Colonic mucosa (tissue), 4 donors: Measurements from ENCODE around the gene TMEM174. TPM values are rescaled to one million over a fixed set of nuclear protein-coding genes. Genes with fewer than 3 reads are reported as not detected.
"Not testable (repeated sequence)": the region's sequence is repeated elsewhere in the genome, so short reads cannot be mapped to it uniquely, and the experiment has no call there.

Source experiments
- DNase-seq: peaks from one replicate; pipeline ENCODE4 v3.0.0-alpha.2; 2020
- H3K27ac ChIP-seq: fragments of 200-600 bp; one replicate; pipeline ENCODE4 v1.8.0; 2021
- H3K27me3 ChIP-seq: fragments of 200-600 bp; one replicate; pipeline ENCODE4 v1.8.0; 2021
- H3K36me3 ChIP-seq: fragments of 200-600 bp; one replicate; pipeline ENCODE4 v1.8.0; 2021
- H3K4me1 ChIP-seq: fragments of 200-600 bp; one replicate; pipeline ENCODE4 v1.8.0; 2021; ENCODE audit warnings: mild to moderate bottlenecking
- H3K4me3 ChIP-seq: fragments of 200-600 bp; one replicate; pipeline ENCODE4 v1.8.0; 2021
- H3K9ac ChIP-seq, 2 donors: one replicate each; pipeline ENCODE4 v1.7.0; 2013; ENCODE audit warnings: control low read depth in 2 of 2, low read depth in 2 of 2, low read length in 2 of 2
- H3K9me3 ChIP-seq: fragments of 200-600 bp; one replicate; pipeline ENCODE4 v1.8.0; 2021
- intact Hi-C: fragments of 100-400 bp; cut with DNase I; formaldehyde crosslinking; loops from one replicate; pipeline ENCODE4 v1.14.1; 2022
- total RNA-seq, 2 donors: library from RNA; stranded (reverse); fragmentation: NEBNext Ultra II Directional in 1 of 2; extraction: Animal tissue kit (Norgen Biotek cat#: 25700) in 1 of 2; gene quantifications; one replicate each; pipeline ENCODE4 v1.2.1, GENCODE V29; 2021
- TF ChIP-seq, protein P1 (sequence below): fragments of 200-600 bp; IDR thresholded peaks from one replicate; pipeline ENCODE4 v1.8.0; 2022; ENCODE audit warnings: antibody characterized with exemption, mild to moderate bottlenecking
- donor health status: healthy.
- donor health status: DM: no; HTN: no; CAD: no.
- donor health status: DM: no; HTN: no; CAD: no.

TMEM174 gene
- total RNA-seq, 2 donors from 2014 or later = not detected

DNA sequence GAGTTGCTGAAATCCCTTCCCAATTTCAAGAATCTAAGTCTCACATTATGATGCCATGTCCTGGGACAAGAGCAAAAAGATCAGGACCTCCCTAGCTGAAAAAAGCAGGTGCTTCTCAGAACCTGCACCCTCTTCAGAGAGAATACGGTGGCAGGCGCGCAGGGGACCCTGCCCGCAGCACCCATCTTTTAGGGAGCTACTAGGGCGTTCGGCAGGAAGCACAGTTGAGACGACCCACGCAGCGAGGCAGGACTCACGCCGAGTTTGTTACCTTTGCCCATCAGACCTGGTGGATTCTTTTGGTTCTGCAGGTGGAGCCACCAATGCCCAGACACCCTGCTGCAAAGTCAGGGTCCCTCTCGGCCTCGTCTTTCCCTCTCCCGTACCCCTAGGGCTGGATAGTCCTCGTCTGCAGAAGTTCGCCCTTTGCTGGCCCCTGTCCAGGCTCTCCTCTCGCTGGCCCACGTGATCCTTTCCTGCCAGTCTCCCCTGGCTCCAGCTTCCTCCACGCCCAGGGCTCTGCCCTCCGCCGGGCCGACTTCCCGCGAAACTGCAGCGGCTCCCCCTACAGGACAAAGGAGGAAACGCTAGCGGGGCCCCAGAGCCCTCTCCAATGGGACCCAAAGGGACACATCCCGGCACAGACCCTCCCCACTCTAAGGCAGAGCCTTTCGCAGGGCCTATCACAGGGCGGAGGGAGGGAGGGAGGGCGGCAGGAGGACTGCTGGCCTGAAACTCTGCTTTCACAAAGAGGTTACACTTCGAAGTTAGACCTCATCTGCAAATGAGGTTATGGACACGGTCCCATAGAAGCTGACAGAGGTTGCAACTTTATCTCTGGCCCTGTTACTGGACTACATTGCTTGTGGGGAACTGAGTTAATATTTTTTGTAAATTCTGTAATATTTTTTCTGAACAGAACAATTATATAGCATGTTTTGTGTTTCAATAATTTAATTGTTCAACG lies 28.8 kb downstream of the TMEM174 start:
- Histone ChIP-seq H3K27ac (no peak overlapping the region), H3K36me3 (no peaks in the 10 kb centered on the region), H3K27me3 (no peaks in the 10 kb centered on the region), H3K4me3 (peak overlapping the region; percentile 34), H3K4me1 (peaks cover 5% of the 10 kb centered on the region), H3K9ac (peak overlapping the region; percentile 30 to 39), H3K9me3 (no peaks in the 10 kb centered on the region)
- intact Hi-C loops = no loop called here
- TF ChIP-seq, protein P1, sequence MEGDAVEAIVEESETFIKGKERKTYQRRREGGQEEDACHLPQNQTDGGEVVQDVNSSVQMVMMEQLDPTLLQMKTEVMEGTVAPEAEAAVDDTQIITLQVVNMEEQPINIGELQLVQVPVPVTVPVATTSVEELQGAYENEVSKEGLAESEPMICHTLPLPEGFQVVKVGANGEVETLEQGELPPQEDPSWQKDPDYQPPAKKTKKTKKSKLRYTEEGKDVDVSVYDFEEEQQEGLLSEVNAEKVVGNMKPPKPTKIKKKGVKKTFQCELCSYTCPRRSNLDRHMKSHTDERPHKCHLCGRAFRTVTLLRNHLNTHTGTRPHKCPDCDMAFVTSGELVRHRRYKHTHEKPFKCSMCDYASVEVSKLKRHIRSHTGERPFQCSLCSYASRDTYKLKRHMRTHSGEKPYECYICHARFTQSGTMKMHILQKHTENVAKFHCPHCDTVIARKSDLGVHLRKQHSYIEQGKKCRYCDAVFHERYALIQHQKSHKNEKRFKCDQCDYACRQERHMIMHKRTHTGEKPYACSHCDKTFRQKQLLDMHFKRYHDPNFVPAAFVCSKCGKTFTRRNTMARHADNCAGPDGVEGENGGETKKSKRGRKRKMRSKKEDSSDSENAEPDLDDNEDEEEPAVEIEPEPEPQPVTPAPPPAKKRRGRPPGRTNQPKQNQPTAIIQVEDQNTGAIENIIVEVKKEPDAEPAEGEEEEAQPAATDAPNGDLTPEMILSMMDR = peak; percentile 82
- DNase-seq = peak; percentile 96

DNA sequence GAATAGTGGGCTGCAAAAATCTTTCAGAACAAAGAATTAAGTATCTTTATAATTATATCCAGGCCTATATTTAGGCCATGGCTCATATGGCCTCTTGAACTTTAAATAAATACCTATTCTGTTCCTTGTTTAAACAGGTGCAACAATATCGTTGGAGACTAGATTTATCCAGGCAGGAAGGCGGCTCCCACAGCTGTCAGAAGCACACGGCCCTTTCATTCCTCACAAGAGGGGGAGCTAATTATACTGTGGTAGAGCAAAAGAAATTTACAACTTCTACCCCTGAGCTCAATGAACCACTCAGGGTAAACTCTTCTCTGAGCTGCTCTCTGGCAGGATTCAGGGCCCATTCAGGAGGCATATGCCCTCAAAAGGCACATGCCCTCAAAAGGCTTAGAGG lies 31.3 kb downstream of the TMEM174 start:
- Histone ChIP-seq H3K4me3 (no peak overlapping the region), H3K27ac (peak overlapping the region; percentile 30), H3K9ac (peak overlapping the region in 1 of 2 donors; percentile 48), H3K36me3 (no peaks in the 10 kb centered on the region), H3K27me3 (no peaks in the 10 kb centered on the region), H3K4me1 (peaks cover 5% of the 10 kb centered on the region), H3K9me3 (no peaks in the 10 kb centered on the region)
- TF ChIP-seq, protein P1 = no peak
- peak; percentile 66 for DNase-seq
- intact Hi-C loops = no loop called here

DNA sequence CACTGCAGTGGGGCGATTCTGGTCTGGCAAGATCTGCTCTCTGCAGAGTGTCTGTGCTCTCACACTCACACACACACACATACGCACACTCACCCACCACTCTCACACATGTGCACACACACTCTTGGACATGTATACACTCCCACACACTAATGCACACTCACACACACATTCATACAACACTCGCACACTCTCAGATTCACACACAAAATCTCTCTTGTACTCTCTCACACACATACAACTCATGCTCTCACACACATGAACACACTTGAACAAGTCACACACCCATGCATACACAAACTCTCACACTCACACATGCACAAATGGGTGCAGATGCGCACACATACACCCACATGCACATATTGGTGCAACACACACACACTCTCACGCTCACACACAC lies 31.7 kb downstream of the TMEM174 start:
- DNase-seq = no peak
- Histone ChIP-seq H3K36me3 (no peaks in the 10 kb centered on the region), H3K4me3 (no peak overlapping the region), H3K9me3 (no peaks in the 10 kb centered on the region), H3K4me1 (peaks cover 5% of the 10 kb centered on the region), H3K27ac (no peak overlapping the region), H3K9ac (peak overlapping the region in 1 of 2 donors; percentile 48), H3K27me3 (no peaks in the 10 kb centered on the region)
- intact Hi-C loops = no loop called here
- TF ChIP-seq, protein P1 = no peak

DNA sequence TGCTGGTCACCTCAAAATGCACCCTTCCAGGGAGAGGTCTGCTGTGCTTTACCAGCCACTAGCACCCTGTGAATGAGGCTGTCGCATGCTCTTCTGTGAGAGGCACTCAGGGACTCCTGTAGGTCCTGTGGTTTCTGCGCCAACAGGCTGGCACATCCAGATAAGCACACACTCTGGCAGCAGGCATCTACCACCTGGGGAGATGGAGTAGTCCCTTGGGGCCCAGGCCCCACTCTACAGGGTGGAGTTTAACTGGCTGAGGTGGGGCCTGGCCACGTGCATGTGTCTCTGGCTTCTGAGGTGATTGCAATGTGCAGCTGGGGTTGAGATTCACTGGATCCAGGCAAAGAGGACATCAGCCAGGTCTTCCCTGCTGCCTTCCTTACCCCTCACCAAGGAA lies 32.3 kb downstream of the TMEM174 start:
- peak; percentile 72 for DNase-seq
- no peak overlapping the region for H3K27ac ChIP-seq

DNA sequence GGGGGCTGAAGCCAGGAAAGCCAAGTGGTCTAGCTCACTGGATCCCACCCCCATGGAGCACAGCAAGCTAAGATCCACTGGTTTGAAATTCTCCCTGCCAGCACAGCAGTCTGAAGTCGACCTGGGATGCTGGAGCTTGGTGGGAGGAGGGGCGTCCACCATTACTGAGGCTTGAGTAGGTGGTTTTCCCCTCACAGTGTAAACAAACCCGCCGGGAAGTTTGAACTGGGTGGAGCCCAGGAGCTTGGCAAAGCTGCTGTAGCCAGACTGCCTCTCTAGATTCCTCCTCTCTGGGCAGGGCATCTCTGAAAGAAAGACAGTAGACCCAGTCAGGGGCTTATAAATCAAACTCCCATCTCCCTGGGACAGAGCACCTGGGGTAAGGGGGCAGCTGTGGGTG lies 34.2 kb downstream of the TMEM174 start:
- H3K36me3 ChIP-seq, H3K4me3 ChIP-seq, H3K27me3 ChIP-seq, intact Hi-C loops, H3K4me1 ChIP-seq, H3K27ac ChIP-seq, H3K9me3 ChIP-seq, H3K9ac ChIP-seq: not testable (repeated sequence)
- peak; percentile 76 for DNase-seq

More for the DNA sequence above, 32.3 kb downstream of the TMEM174 start:
- no peaks in the 10 kb centered on the region for H3K36me3 ChIP-seq
- H3K9me3 ChIP-seq = no peaks in the 10 kb centered on the region
- intact Hi-C loops = no loop called here
- no peaks in the 10 kb centered on the region for H3K27me3 ChIP-seq
- peaks cover 5% of the 10 kb centered on the region for H3K4me1 ChIP-seq
- H3K9ac ChIP-seq = no peak overlapping the region
- TF ChIP-seq, protein P1 = no peak
- H3K4me3 ChIP-seq = no peak overlapping the region

DNA sequence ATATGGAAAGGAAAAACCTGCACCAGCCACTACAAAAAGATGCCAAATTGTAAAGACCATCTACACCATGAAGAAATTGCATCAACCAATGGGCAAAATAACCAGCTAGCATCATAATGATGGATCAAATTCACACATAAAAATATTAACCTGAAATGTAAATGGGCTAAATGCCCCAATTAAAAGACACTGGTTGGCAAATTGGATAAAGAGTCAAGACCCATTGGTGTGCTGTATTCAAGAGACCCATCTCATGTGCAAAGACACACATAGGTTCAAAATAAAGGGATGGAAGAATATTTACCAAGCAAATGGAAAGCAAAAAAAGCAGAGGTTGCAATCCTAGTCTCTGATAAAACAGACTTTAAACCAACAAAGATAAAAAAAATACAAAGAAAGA lies 36.1 kb downstream of the TMEM174 start:
- H3K4me1 ChIP-seq, intact Hi-C loops, H3K9me3 ChIP-seq, H3K36me3 ChIP-seq, H3K27ac ChIP-seq, H3K27me3 ChIP-seq, H3K9ac ChIP-seq, DNase-seq, H3K4me3 ChIP-seq: not testable (repeated sequence)

DNA sequence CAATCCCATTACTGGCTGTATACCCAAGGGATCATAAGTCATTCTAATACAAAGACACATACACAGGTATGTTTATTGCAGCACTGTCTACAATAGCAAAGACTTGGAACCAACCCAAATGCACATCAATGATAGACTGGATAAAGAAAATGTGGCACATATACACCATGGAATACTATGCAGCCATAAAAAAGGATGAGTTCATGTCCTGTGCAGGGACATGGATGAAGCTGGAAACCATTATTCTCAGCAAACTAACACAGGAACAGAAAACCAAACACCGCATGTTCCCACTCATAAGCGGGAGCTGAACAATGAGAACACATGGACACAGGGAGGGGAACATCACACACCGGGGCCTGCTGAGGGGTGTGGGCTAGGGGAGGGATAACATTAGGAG lies 39.7 kb downstream of the TMEM174 start:
- H3K36me3 ChIP-seq, H3K4me1 ChIP-seq, intact Hi-C loops, H3K4me3 ChIP-seq, DNase-seq, H3K9ac ChIP-seq, H3K9me3 ChIP-seq, H3K27ac ChIP-seq: not testable (repeated sequence)
- H3K27me3 ChIP-seq = peaks cover 11% of the 10 kb centered on the region
